Ammon's horn (tissue), 1 donor: Measurements from ENCODE around the gene EEFSEC.

Experiments used
- DNase-seq: peaks from one replicate; pipeline ENCODE4 v3.0.0-alpha.2; 2016; ENCODE audit warnings: low spot score

Gene EEFSEC

DNA sequence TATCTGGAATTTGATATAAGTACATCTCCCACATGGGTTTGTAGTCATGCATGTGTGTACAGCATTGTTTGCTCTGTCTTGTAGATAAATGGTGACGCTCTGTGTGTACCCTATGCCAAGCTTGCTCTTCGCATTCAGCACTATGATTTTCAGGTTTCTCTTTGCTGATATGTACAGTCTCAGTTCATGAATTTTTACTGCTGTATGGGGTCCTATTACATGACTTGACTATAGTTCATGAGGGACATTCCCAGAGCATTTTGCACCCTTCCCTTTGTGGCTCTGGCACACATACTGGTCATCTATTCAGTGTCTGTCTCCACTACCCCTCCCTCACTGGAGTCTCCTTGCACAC lies 132.7 kb downstream of the EEFSEC start:
- no peak for DNase-seq

DNA sequence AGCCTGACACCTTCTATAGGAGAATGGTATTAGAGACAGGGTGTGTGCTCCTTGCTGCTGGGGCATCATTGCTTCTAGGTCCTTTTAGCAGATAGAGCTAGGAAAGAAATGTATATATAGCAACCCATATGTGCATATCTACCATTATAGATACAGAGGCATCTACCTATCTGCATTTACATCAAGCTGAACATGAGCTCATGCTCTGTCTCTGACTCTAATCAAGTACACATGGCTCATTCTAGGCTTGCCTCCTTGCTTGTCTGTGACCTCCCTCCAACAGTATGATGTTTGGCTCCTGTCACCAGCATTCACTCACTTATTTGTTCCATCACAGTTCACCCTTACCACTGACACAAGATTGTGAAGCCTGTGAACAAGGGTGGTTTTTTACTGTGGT lies 133.4 kb downstream of the EEFSEC start:
- no peak for DNase-seq

DNA sequence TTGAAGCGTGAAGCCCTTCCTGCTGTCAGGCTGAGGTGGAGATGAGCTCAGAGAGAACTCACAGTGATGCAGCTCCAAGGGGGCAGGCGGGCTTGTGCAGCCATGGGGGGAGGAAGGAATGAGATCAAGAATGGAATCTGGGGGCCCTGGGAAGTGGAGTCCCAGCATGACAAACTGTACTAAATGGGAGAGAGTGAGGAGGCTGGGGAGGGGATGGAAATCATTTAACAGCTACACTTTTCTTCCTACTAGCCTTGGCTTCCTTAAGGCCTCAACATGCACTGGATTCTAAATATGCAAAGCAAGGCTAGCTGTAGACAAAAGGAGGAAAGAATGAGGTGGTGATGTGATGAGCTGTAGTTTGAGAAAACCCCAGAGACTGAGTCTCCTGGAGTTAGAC lies 133.9 kb downstream of the EEFSEC start:
- no peak for DNase-seq

DNA sequence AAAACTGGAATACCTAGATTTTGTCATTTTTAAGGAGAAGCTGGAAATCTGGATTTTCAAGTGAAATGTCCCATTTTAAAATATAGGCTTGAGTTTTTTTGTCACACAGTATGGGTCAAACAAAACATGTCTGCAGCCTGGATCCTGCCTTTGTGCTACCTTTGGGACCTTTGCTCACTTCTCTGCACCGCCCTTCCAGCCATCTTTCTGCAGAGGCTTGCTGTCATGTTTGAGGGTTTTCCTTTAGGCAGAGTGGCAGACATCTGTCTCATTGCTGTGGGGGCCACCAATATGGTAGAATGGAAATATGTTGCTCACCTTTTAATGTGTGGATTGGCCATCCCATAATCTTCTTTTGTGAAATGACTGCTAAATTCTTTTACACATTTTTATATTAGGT lies 136.3 kb downstream of the EEFSEC start:
- no peak for DNase-seq

DNA sequence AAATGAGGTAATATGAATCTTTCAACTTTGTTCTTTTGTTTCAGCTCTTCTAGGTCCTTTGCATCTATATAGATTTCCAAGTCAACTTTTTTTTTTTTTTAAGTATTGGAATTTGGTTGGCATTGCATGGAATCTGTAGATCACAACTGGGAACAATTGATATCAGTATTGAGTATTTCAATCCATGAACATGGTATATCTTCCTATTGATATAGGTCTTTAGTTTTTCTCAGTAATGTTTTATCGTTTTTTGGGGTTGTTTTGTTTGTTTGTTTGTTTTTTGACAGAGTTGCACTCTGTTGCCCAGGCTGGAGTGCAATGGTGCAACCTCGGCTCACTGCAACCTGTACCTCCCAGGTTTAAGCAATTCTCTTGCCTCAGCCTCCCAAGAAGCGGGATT lies 137.2 kb downstream of the EEFSEC start:
- DNase-seq = no peak

DNA sequence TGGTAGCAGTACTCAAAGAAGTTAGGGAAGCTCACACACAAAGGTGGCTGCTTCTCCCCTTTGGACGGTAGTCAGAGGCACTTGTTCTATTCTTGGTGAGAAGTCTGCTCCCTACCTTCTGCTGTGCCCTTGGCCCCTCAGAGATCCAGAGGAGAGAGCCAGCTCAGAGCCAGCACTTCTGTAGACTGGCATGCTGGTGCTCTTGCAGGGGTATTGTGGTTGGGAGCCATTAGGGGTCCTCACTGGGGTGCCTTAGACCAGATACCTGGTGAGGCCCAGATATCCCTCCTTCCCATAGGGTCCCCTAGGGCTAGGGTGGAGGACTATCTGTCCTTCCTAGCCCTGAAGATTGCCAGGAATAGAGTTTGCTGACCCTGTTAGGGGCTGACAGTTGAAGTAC lies 140.6 kb downstream of the EEFSEC start:
- DNase-seq = no peak

DNA sequence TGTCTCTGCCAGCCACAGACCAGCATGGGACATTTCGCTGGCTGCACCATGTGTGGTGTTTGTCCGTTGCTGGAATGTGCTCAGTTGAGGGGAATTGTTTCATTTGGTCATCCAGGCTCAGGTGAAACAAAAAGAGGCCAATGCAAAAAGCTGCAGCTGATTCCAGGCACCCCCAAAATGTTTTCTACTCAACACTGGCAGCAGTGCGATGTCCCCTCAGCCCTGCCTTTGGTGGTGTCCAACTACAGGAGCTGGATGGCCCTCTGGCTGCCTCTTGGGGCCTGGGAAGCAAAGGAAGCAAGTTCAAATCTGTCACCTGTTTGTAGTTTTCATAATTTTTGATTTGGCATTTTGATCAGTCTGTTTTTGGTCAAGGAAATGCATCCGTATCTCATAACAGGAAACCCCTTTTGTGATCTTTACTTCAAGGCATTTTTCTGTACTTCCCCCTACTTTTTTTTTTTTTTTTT lies 141.8 kb downstream of the EEFSEC start:
- DNase-seq = no peak

DNA sequence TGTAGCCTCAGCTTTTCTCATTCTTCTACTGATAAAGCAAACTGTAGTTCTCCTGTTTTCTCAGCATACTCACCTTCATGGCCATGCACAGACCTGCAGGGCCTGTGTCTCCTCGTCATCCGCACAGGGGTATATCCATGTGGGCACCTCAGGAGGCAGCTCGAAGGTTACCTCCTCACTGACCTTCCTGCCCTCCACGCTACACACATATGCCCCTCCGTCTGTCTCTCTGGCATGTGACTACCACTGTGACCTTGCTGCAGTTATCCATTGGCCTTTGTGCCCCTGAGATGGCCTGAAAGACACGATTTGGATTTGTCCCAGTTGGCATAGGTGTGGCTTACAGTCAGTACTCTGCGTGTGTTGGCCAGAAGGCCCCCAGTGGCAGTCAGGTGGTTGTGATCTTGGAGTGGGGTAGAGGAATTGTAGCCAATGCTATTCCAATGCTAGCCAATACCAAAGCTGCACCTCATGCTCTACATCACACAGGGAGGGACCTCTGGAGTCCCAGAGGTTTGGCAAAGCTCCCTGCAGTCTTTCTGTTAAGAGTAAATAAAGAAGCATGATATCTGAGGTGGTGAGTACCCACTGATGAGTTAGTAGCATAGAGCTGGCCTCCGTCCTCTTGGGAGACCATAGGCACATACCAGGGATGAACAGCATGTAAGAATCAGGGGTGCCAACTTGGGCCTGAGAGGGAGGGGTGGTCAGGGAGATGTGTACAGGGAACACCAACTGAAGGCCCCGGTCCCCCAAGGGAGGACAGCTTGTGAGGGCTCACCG lies 143.4 kb downstream of the EEFSEC start:
- DNase-seq = no peak

DNA sequence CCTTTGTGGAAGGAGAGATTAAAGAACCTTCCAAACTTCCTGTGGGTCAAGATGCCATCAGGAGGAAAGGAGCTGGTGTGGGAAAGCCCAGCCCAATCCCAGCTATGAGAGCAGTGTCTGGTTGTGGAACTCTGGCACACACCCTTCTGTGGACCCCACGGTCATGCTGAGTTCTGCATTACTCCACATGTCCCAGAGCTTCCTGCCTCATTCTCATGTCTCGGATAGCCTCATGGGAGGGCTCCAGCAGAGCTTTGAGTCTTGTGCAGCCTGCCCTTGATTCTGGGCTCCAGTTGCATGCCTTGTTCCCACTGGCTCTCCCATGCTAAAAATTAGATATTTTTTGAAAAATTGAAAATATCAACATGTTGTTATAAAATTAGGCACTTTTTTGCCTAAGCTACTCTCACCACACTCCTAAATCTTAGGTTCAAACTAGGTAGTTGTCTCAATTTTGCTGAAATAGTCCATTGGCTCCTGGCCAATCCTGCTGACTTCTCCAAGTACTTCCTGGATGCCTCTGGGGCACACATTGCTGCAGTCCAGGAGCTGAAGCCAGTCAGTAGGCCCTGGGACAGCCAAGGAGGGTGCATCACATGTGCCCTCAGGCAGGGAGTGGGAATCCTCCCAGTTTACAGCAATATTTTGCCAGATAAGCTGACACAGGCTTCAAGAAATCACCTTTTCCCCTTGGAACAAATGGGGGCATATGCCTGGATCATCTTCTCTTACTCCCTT lies 144.3 kb downstream of the EEFSEC start:
- no peak for DNase-seq

DNA sequence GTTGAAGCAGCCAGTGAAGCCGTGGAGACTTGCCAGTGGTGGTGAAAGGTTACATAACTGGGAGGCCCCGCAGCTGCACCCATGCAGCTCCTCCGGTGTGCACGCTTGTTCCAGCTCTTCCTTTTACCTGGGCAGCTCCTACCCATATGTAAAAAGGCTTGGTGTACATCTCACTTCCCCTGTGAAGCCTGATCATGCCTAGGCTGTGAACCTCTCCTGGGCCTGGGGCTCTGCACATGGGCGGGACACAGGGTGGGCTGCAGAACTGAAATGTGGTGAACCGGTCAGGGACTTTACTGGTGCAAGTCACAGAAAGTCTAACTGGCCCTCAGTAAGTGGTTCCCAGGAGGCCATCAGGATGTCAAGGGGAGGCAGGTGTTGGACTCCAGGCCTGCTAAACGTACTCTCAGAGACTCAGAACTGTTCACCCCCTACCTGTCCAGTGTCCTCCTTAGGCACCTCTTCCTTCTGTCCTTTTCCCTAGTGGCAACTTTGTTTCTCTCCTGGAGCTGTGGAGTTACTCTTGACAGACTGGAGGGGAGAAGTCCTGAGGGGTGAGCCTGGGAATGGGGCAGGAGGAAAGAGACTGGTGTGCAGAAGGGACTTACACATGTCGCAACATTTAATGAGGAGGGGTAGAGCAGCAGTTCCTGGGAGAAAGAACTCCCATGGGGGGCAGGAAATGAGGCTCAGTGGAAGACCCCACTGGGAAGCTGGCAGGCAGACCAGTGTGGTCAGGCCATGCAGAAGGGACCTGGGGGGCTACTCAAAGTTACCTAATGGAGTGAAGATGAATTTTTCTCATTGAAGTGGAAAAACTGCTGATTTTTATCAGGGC lies 148.1 kb downstream of the EEFSEC start:
- DNase-seq = no peak

DNA sequence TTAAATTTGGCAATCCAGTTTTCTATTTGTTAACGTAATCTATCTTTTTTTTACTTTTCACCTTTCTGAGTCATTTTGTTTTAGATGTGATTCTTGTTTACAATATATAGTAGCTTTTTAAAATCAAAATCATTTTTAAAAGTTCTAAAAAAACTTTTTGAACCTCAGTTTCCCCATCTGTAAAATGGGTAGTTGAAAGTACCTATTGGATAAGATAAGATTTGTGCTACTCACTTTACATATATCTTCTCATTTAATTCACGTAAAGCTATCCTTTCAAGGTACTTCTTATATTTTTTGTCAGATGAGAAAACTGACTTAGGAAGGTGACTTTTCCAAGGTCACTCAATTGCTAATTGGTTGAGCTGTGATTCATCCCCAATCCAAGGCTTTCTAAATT lies 153.2 kb downstream of the EEFSEC start:
- DNase-seq = no peak

DNA sequence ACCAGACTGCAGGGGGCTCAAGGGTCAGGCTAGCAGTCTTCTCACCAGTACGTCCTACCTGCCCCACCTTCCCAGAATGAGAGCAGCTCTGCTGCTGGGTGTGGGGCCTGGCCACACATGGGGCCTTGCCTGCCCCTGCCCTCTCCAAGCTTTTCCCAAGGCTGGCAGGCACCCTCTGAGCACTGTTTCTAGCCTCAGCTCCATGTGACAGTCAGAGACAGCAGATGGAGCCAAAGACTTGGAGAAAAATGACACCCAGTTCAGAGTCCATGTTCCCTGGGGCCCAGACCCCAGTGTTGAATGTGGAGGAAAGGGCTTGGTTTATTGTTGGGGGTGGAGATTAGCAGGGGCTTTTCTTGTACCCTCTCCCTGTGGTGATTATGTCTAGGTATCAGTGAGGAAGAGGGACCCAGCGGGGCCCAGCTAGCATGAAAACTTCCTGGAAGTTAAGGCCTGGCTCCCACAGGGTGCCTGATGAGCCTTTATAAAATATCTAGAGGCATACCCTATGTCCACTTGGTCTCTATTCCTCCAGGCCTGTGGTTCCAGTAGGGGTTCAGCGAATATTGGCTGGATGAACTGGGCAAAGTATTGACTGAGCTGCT lies 153.8 kb downstream of the EEFSEC start:
- DNase-seq = no peak

DNA sequence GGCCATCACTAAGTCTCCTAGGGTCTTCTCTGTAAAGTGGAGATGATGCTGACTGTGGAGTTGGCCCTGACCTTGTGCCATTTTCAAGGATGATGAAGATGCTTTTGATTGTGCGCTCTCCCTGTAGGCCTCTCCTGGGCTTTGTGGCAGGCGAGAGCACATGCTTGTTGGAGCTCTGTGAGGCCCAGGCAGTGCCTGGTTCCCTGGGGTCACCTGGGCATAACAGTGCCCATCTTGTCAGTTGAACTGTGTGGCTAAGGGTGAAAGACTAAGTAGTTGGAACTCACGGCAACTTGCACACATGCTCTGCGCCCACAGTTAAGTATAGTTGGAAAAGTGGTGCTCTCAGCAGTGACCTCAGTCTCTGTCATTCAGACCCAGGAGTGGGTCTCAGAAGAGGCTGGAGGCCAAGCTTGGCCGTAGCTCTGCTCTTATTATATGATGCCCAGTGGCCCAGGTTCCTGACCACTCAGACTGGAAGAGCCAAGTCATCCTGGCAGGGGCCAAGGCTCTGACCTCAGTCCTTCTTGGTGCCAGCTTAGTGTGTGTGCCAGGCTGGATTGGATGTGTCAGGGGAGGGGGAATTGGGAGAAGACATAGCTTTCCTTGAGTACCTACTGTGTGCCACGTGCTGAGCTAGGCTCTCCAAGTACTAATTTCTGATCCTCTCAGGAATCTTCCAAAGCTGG lies 154.6 kb downstream of the EEFSEC start:
- no peak for DNase-seq

DNA sequence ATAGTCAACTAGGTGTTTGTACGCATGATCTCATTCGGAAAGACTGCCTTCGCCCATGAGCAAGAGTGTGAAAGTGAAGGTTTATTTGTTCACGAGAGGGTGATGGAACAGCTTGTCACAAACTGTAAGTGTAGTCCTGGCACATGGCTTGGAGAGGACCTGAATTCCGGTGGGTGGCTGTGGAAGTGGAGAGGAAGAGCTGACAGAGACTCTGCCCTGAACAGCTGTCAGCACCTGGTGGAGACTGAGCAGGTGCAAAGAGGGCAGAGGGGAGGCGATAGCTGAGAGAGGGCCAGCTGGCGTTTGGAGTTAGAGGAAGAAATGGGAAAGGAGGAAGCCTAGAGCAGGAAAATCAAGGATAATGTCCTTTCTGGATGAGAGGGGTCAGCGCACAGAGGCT lies 155.7 kb downstream of the EEFSEC start:
- DNase-seq = no peak

DNA sequence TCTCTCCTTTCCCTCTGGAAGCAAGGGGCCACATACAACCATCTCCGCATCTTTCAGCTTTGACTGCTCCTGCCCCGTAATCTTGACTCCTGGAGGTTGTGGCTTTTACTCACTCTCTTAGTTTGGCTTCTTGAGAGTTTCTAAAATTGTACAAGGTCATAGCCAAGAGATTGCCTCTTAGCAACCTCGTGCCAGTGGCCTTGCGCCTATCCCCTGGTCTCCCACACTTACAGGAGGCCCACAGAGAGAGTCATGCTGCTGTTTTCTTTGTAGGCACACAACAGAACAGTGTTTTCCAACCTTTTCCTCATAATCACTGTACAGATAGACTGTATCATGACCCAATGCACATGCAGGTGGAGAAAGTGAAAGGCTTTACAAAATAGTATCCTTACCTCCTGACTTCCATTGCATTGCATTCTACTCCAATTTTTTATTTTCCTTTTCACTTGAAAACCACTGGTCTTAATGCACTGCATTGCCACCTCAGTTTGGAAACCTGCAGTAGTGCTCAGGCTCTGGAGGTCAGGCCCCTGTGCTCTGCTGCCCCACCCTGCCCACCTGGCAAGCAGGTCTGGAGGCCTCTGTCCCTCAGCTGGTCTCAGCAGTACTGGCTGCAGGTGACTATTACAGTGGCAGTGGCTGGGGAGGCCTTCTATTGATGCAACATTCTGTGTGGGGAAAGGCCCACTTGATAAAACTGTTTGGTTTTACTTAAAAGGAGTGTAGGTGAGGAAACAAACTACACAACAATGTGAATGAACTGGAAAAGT lies 157.2 kb downstream of the EEFSEC start:
- no peak for DNase-seq

DNA sequence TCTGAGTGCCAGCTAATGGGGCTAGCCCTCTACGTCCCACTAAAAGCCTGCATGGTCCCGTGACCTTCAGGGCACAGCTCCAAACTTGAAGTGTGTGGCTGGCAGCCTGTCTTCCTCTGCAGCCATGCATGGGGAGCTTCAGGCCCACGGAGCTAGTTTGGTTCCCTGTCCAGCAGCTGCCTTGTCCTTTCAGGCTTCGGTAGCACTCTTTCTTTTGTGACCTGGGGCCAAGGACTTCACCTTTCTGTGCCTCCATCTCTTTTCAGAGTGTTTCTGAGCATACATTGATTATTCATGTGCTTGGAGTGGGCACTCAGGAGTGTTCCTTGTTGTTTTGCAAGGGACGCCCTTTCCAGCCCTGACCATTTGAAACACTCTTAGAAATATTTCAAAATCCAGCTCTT lies 158.2 kb downstream of the EEFSEC start:
- peak; percentile 27 for DNase-seq

DNA sequence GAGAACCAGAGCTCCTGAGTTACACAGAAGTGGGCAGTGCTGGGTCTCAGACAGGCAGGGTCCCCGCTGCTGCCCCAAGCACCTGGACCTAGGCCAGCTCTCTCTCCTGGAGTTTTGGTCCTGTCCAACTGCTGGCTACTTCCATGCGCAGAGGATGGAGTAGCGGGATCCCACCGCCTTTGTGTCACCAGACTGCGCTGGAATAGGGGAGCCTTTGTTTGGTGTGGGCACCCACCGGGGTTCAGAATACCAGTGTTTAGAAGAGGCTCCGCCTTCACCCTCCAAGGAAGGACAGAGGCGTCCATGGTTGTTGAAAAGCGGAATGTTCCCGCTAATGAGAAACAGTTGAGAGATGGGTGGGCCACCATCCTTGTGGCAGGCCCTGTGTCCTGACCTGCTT lies 159.0 kb downstream of the EEFSEC start:
- DNase-seq = no peak

DNA sequence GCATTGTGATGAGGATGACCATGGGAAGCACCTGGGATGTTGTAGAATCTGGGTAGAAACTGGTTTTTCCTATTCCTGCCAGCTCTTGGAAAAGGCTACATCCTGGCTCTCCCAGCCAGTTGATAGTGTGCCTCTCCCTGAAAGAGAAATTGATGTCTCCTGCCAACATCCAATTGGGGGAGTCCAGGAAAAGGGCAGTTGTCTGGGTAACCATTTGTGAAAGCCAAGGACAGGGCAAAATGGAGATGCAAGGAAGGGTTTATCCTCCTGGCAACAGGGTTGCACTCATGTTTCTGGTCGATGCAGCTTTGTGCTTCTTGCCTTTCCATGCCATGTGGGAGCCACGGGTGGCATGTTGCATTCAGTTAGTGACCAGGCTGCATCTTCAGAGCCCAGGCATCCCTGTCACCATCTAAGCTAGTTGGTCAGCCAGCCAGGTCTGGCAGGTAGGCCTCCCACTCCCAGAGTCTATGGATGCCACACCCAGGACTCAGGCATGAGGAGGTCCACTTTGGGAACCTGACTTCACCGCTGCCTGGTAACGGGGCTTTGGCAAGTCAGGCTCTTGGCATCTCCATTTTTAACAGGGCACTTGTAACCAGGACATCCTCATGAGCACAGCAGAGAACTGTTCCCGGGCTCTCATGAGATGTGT lies 159.9 kb downstream of the EEFSEC start:
- peak; percentile 18 for DNase-seq

DNA sequence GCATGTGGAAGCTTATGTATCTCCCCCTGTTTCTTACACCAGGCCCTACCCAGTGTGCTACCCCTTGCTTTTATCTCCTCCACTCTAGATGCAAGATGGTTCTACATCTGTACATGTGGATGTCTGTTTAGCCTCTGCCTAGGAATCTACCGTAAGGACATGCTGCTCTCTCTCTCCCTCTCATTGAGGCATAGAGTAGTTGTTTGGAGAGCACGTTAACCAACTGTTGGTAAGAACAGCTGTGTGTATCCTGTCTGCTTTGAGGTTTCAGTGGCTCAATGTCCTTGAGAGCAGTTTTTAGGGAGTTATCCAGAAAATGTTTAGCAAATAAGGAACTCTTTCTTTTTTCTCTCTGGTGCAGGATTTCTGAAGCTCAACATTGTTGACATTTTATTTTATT lies 160.7 kb downstream of the EEFSEC start:
- no peak for DNase-seq

DNA sequence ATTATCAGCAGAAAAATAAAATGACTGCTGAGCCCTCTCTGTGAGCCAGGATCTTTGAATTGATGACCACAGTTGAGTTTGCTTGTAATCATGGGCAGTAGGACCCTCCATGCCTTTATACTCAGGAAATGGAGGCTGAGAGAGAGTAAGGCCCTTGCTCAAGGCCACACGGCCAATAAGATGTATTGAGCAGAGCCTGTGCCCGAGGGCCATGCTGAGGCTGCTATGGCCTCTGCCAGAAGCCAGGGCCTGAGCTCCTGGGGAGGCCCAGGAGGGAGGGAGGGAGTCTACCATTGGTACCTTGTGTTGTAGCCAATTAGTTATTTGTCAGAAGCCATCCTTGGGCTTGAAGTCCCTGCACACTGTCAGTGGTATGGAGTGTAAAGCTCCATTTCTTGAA lies 162.0 kb downstream of the EEFSEC start:
- DNase-seq = no peak
